ENCODE measurements around the gene MYOM1.

DNA sequence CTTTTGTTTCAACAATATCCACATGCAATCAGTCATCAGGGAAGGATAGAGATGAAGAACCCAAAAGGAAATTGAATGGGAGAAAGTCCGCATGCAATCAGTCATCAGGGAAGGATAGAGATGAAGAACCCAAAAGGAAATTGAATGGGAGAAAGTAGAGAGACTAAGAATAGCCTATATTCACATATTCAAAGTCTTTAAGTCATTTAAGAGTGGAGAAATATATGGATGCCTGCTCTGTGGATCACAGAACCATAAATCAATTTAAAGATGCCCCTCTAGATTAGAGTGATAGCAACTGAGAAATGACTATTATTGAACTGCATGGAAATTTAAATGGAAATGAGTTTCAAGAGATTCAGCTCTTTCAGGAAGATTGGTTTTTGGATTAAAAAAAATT is 116.8 kb downstream of the MYOM1 start:
- TF ChIP-seq, protein P1, sequence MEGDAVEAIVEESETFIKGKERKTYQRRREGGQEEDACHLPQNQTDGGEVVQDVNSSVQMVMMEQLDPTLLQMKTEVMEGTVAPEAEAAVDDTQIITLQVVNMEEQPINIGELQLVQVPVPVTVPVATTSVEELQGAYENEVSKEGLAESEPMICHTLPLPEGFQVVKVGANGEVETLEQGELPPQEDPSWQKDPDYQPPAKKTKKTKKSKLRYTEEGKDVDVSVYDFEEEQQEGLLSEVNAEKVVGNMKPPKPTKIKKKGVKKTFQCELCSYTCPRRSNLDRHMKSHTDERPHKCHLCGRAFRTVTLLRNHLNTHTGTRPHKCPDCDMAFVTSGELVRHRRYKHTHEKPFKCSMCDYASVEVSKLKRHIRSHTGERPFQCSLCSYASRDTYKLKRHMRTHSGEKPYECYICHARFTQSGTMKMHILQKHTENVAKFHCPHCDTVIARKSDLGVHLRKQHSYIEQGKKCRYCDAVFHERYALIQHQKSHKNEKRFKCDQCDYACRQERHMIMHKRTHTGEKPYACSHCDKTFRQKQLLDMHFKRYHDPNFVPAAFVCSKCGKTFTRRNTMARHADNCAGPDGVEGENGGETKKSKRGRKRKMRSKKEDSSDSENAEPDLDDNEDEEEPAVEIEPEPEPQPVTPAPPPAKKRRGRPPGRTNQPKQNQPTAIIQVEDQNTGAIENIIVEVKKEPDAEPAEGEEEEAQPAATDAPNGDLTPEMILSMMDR (IDR thresholded peaks at IDR 0.05), result no peak
- TF ChIP-seq POLR2A (IDR thresholded peaks at IDR 0.05), result no peak
